ENCODE results near the gene ANTKMT. TPM values are rescaled to one million over a fixed set of nuclear protein-coding genes. Genes with fewer than 3 reads are reported as not detected.

The ANTKMT gene
- total RNA-seq, 1 experiment from 2014 or later = 93.6 TPM

DNA sequence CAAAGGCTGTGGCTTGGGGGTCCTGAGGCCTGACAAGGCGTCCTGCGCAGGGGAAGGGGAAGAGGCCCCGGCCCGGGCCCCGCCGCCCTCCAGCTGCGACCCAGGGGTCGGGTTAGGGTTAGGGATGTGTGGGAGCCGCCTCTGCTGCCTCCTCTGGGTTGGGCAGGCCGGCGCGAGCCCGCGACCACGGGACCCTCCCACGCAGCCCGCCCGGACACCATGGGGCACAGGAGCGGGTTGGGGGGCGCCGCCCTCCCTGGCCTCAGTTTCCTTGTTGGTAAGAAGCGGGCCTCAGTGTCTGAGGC lies 19.5 kb downstream of the ANTKMT start:
- CTCF ChIA-PET = interaction anchor here (0.7 to 0.9 kb wide), 2 partner anchors 19 to 45 kb away, joined by 3 to 4 read pairs; no protein-coding TSS in a partner anchor

DNA sequence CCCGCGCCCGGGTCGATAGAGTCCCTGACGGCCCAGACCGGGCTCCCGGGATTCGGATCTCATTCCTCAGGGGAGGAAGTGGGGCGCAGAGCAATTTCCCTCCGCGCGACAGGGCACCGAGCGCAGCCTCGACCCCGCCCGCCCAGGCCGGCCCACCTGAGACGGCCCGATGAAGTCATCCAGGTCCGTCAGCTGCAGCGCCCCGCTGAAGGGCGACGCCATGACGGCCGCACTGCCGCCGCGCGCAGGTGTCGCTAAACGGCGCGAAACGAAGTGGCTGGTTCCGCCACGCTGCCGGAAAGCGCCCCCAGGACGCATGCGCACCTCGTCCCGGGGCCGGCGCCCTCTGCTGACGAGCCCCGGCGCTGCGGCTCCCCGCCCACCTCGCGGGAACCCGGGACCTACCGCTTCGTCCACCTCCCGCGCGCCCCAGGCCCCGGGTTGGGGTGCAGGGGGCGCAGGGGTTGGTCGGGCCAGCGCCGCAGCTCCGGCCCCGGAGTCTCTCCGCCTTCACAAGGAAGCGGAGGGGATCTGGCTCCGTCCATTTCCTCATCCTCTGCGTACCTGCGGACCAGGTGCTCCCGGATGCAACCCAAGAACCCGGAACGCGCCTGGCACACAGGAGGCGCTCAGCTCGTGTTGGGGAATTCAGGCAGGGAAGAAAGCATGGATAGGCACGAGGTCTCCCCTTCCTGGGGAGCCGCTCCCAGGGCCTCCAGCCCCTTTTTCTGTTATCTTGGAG lies 20.0 kb downstream of the ANTKMT start, which contains the start of gene CIAO3:
Gene CIAO3, minus strand, starts transcription at position 234 of the 742 bp plus-strand sequence. Its CDS starts 12 bp downstream, at position 222.
- intact Hi-C loops (cut with micrococcal nuclease; ENCODE audit: unreplicated experiment) (loop anchor here (5.0 kb wide), 1 partner anchor 46 kb away; the partner anchor contains the start of genes CHTF18 and RPUSD1), in situ Hi-C loops (cut with HindIII; ENCODE audit: low pct_unique_long_range_greater_than_20kb, low sequenced_read_pairs) (no loop called here)
- DNase-seq (ENCODE audit: low read depth, low spot score) (no peak), ATAC-seq (peak; percentile 89)
- ChIA-PET CTCF (interaction anchor here (0.5 to 0.9 kb wide), 3 partner anchors 20 to 66 kb away, joined by 3 to 5 read pairs (median 4); no protein-coding TSS in a partner anchor), POLR2A (no interaction called here)
- TF ChIP-seq SIN3A (IDR thresholded peaks at IDR 0.05; ENCODE audit: borderline replicate concordance, insufficient read depth, low read depth, low read length) (peak; percentile 66; the same call in 1 of the 2 replicates), TCF7L2 (IDR thresholded peaks at IDR 0.05; ENCODE audit: low read depth, low read length) (no peak), POLR2AphosphoS5 (IDR thresholded peaks at IDR 0.05; ENCODE audit: low read depth, low read length) (peak; percentile 86)
- TF ChIP-seq, protein P1, sequence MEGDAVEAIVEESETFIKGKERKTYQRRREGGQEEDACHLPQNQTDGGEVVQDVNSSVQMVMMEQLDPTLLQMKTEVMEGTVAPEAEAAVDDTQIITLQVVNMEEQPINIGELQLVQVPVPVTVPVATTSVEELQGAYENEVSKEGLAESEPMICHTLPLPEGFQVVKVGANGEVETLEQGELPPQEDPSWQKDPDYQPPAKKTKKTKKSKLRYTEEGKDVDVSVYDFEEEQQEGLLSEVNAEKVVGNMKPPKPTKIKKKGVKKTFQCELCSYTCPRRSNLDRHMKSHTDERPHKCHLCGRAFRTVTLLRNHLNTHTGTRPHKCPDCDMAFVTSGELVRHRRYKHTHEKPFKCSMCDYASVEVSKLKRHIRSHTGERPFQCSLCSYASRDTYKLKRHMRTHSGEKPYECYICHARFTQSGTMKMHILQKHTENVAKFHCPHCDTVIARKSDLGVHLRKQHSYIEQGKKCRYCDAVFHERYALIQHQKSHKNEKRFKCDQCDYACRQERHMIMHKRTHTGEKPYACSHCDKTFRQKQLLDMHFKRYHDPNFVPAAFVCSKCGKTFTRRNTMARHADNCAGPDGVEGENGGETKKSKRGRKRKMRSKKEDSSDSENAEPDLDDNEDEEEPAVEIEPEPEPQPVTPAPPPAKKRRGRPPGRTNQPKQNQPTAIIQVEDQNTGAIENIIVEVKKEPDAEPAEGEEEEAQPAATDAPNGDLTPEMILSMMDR (IDR thresholded peaks at IDR 0.05) = peak; percentile 98
- TF ChIP-seq, protein P2, sequence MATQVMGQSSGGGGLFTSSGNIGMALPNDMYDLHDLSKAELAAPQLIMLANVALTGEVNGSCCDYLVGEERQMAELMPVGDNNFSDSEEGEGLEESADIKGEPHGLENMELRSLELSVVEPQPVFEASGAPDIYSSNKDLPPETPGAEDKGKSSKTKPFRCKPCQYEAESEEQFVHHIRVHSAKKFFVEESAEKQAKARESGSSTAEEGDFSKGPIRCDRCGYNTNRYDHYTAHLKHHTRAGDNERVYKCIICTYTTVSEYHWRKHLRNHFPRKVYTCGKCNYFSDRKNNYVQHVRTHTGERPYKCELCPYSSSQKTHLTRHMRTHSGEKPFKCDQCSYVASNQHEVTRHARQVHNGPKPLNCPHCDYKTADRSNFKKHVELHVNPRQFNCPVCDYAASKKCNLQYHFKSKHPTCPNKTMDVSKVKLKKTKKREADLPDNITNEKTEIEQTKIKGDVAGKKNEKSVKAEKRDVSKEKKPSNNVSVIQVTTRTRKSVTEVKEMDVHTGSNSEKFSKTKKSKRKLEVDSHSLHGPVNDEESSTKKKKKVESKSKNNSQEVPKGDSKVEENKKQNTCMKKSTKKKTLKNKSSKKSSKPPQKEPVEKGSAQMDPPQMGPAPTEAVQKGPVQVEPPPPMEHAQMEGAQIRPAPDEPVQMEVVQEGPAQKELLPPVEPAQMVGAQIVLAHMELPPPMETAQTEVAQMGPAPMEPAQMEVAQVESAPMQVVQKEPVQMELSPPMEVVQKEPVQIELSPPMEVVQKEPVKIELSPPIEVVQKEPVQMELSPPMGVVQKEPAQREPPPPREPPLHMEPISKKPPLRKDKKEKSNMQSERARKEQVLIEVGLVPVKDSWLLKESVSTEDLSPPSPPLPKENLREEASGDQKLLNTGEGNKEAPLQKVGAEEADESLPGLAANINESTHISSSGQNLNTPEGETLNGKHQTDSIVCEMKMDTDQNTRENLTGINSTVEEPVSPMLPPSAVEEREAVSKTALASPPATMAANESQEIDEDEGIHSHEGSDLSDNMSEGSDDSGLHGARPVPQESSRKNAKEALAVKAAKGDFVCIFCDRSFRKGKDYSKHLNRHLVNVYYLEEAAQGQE (IDR thresholded peaks at IDR 0.05; ENCODE audit: insufficient read depth in 1 of 2, low read depth in 2 of 2, low read length in 1 of 2) = peak in 1 of 2 experiments; percentile 75; a peak in 1 of 4 replicates
- peaks cover 5% of the 10 kb centered on the region for H3K36me3 ChIP-seq (ENCODE audit: control insufficient read depth, insufficient read depth, low read length)
- H3K27me3 ChIP-seq (ENCODE audit: control insufficient read depth, insufficient read depth, low read length) = no peaks in the 10 kb centered on the region
- peaks cover 8% of the 10 kb centered on the region; the same call in 1 of the 2 replicates for H3K4me1 ChIP-seq (ENCODE audit: control insufficient read depth, insufficient read depth, low read length)
- no peaks in the 10 kb centered on the region for H3K9me3 ChIP-seq (ENCODE audit: control insufficient read depth, insufficient read depth, low read depth, low read length)
- H3K4me3 ChIP-seq (ENCODE audit: low read depth in 2 of 2, low read length in 2 of 2) = peak within 1 kb of the TSS; percentile 66 to 89
- H3K27ac ChIP-seq (ENCODE audit: low read length) = peak within 1 kb of the TSS; percentile 83
- BruUV-seq (replicated peaks) = no TSS peak

More for the DNA sequence above, 19.5 kb downstream of the ANTKMT start:
- peak overlapping the region; percentile 66 to 89 for H3K4me3 ChIP-seq (ENCODE audit: low read depth in 2 of 2, low read length in 2 of 2)
- H3K36me3 ChIP-seq (ENCODE audit: control insufficient read depth, insufficient read depth, low read length) = peaks cover 5% of the 10 kb centered on the region
- no TSS peak for BruUV-seq (replicated peaks)
- ATAC-seq (peak; percentile 52), DNase-seq (ENCODE audit: low read depth, low spot score) (no peak)
- TF ChIP-seq POLR2AphosphoS5 (IDR thresholded peaks at IDR 0.05; ENCODE audit: low read depth, low read length) (no peak), SIN3A (IDR thresholded peaks at IDR 0.05; ENCODE audit: borderline replicate concordance, insufficient read depth, low read depth, low read length) (no peak; the same call in 1 of the 2 replicates)
- in situ Hi-C loops (cut with HindIII; ENCODE audit: low pct_unique_long_range_greater_than_20kb, low sequenced_read_pairs) (no loop called here), intact Hi-C loops (cut with micrococcal nuclease; ENCODE audit: unreplicated experiment) (loop anchor here (5.0 kb wide), 1 partner anchor 47 kb away; the partner anchor contains the start of genes CHTF18 and RPUSD1)
- H3K27ac ChIP-seq (ENCODE audit: low read length) = peak overlapping the region; percentile 83
- peaks cover 8% of the 10 kb centered on the region; the same call in 1 of the 2 replicates for H3K4me1 ChIP-seq (ENCODE audit: control insufficient read depth, insufficient read depth, low read length)
- H3K27me3 ChIP-seq (ENCODE audit: control insufficient read depth, insufficient read depth, low read length) = no peaks in the 10 kb centered on the region
- H3K9me3 ChIP-seq (ENCODE audit: control insufficient read depth, insufficient read depth, low read depth, low read length) = no peaks in the 10 kb centered on the region
- POLR2A ChIA-PET = no interaction called here

All from Panc1 (cell line).